Hepatic stellate cell (primary cell): ENCODE measurements around the gene C1orf21.

Experiments used
- DNase-seq: peaks from one replicate; pipeline ENCODE4 v3.0.0; 2011; ENCODE audit warnings: low spot score

The C1orf21 gene

GRCh38 chr1:184416946-184417345 is 30.1 kb downstream of the C1orf21 start:
- no peak for DNase-seq

GRCh38 chr1:184417916-184418315 is 31.1 kb downstream of the C1orf21 start:
- DNase-seq: no peak

GRCh38 chr1:184418652-184419349 is 32.0 kb downstream of the C1orf21 start:
- no peak for DNase-seq

- peak; percentile 14 for DNase-seq
Measured at GRCh38 chr1:184419350-184420161, 32.7 kb downstream of the C1orf21 start.

GRCh38 chr1:184422490-184423233 is 35.8 kb downstream of the C1orf21 start:
- no peak for DNase-seq

GRCh38 chr1:184423649-184424048 is 36.8 kb downstream of the C1orf21 start:
- no peak for DNase-seq

GRCh38 chr1:184424157-184424556 is 37.3 kb downstream of the C1orf21 start:
- DNase-seq: no peak

GRCh38 chr1:184424945-184425344 is 38.1 kb downstream of the C1orf21 start:
- no peak for DNase-seq

- no peak for DNase-seq
Measured at GRCh38 chr1:184425449-184426277, 38.8 kb downstream of the C1orf21 start.

GRCh38 chr1:184426278-184426674 is 39.4 kb downstream of the C1orf21 start:
- DNase-seq: no peak

- DNase-seq: no peak
Measured at GRCh38 chr1:184427722-184428121, 40.9 kb downstream of the C1orf21 start.

GRCh38 chr1:184428604-184429003 is 41.8 kb downstream of the C1orf21 start:
- no peak for DNase-seq

- DNase-seq: no peak
Measured at GRCh38 chr1:184429335-184429734, 42.5 kb downstream of the C1orf21 start.

- DNase-seq: no peak
Measured at GRCh38 chr1:184433956-184434502, 47.2 kb downstream of the C1orf21 start.

- DNase-seq: no peak
Measured at GRCh38 chr1:184437291-184437690, 50.5 kb downstream of the C1orf21 start.

- no peak for DNase-seq
Measured at GRCh38 chr1:184438363-184438762, 51.5 kb downstream of the C1orf21 start.

- DNase-seq: no peak
Measured at GRCh38 chr1:184442260-184442659, 55.4 kb downstream of the C1orf21 start.

GRCh38 chr1:184443201-184443600 is 56.4 kb downstream of the C1orf21 start:
- no peak for DNase-seq

- DNase-seq: no peak
Measured at GRCh38 chr1:184443624-184444023, 56.8 kb downstream of the C1orf21 start.

- DNase-seq: no peak
Measured at GRCh38 chr1:184445997-184446396, 59.2 kb downstream of the C1orf21 start.

GRCh38 chr1:184447651-184448185 is 60.9 kb downstream of the C1orf21 start:
- DNase-seq: no peak
